ENCODE data around the gene PRSS16.
"Not testable (repeated sequence)": the region's sequence is repeated elsewhere in the genome, so short reads cannot be mapped to it uniquely, and the experiment has no call there.

PRSS16 gene

GRCh38 chr6:27247133-27247836, at the start of gene PRSS16:
Gene PRSS16 (plus strand): TSS chr6:27247701. CDS start chr6:27247738, 37 bp downstream.
- DNase-seq, result no peak

- DNase-seq, result no peak
These were observed 41.9 kb upstream of the PRSS16 start for GRCh38 chr6:27205375-27206278.

- no peak for DNase-seq
These were observed 40.7 kb upstream of the PRSS16 start for GRCh38 chr6:27206806-27207205.

- DNase-seq, result no peak
These were observed 39.5 kb upstream of the PRSS16 start for GRCh38 chr6:27208042-27208441.

- no peak for DNase-seq
These were observed 38.3 kb upstream of the PRSS16 start for GRCh38 chr6:27209196-27209595.

GRCh38 chr6:27209659-27210269, 37.7 kb upstream of the PRSS16 start:
- no peak for DNase-seq

GRCh38 chr6:27213091-27213517, 34.4 kb upstream of the PRSS16 start:
- DNase-seq, result not testable (repeated sequence)

GRCh38 chr6:27213544-27214125, 33.9 kb upstream of the PRSS16 start:
- peak; percentile 79 for DNase-seq

- DNase-seq, result peak; percentile 38
These were observed 33.3 kb upstream of the PRSS16 start for GRCh38 chr6:27214126-27214601.

GRCh38 chr6:27216874-27217273, 30.6 kb upstream of the PRSS16 start:
- DNase-seq, result no peak

- DNase-seq, result not testable (repeated sequence)
These were observed 24.5 kb upstream of the PRSS16 start for GRCh38 chr6:27222971-27223370.

GRCh38 chr6:27224729-27225128, 22.8 kb upstream of the PRSS16 start:
- DNase-seq, result no peak

- no peak for DNase-seq
These were observed 18.5 kb upstream of the PRSS16 start for GRCh38 chr6:27228963-27229477.

GRCh38 chr6:27230758-27231111, 16.8 kb upstream of the PRSS16 start:
- no peak for DNase-seq

- DNase-seq, result no peak
These were observed 12.9 kb upstream of the PRSS16 start for GRCh38 chr6:27234576-27234975.

- DNase-seq, result no peak
These were observed 10.3 kb upstream of the PRSS16 start for GRCh38 chr6:27237089-27237803.

GRCh38 chr6:27238010-27238983, 9.2 kb upstream of the PRSS16 start:
- no peak for DNase-seq

- DNase-seq, result no peak
These were observed 8.2 kb upstream of the PRSS16 start for GRCh38 chr6:27239258-27239657.

- no peak for DNase-seq
These were observed 6.1 kb upstream of the PRSS16 start for GRCh38 chr6:27241443-27241842.

GRCh38 chr6:27242589-27243265, 4.8 kb upstream of the PRSS16 start:
- DNase-seq, result no peak
